HS-27A (cell line): ENCODE measurements around the gene XXYLT1.

Experiments used
- DNase-seq: peaks from one replicate; pipeline ENCODE4 v3.0.0-alpha.2; 2012; ENCODE audit warnings: low read depth, missing footprints

XXYLT1 gene

GRCh38 chr3:195168009-195168762 lies 102.8 kb downstream of the XXYLT1 start:
- no peak for DNase-seq

GRCh38 chr3:195165790-195166189 lies 105.2 kb downstream of the XXYLT1 start:
- DNase-seq = no peak

GRCh38 chr3:195165265-195165609 lies 105.7 kb downstream of the XXYLT1 start:
- no peak for DNase-seq

GRCh38 chr3:195164573-195165264 lies 106.2 kb downstream of the XXYLT1 start:
- no peak for DNase-seq

GRCh38 chr3:195163719-195164572 lies 107.0 kb downstream of the XXYLT1 start:
- no peak for DNase-seq

- DNase-seq = no peak
Measured at GRCh38 chr3:195162816-195163215, 108.1 kb downstream of the XXYLT1 start.

GRCh38 chr3:195162033-195162669 lies 108.8 kb downstream of the XXYLT1 start:
- no peak for DNase-seq

- DNase-seq = no peak
Measured at GRCh38 chr3:195160908-195161434, 110.0 kb downstream of the XXYLT1 start.

- DNase-seq = no peak
Measured at GRCh38 chr3:195160257-195160898, 110.6 kb downstream of the XXYLT1 start.

GRCh38 chr3:195159814-195160165 lies 111.2 kb downstream of the XXYLT1 start:
- DNase-seq = no peak

GRCh38 chr3:195159117-195159813 lies 111.7 kb downstream of the XXYLT1 start:
- no peak for DNase-seq

- no peak for DNase-seq
Measured at GRCh38 chr3:195156286-195156890, 114.6 kb downstream of the XXYLT1 start.

- no peak for DNase-seq
Measured at GRCh38 chr3:195155570-195156241, 115.3 kb downstream of the XXYLT1 start.

- no peak for DNase-seq
Measured at GRCh38 chr3:195154793-195155535, 116.0 kb downstream of the XXYLT1 start.

- DNase-seq = no peak
Measured at GRCh38 chr3:195154111-195154791, 116.7 kb downstream of the XXYLT1 start.

- DNase-seq = no peak
Measured at GRCh38 chr3:195153653-195154052, 117.3 kb downstream of the XXYLT1 start.

- DNase-seq = no peak
Measured at GRCh38 chr3:195153130-195153529, 117.8 kb downstream of the XXYLT1 start.

- peak; percentile 14 for DNase-seq
Measured at GRCh38 chr3:195151866-195152541, 119.0 kb downstream of the XXYLT1 start.
